GM19455 (cell line): ENCODE data around the gene LGALSL.

Experiments used
- ATAC-seq: cut with Tn5 transposase; IDR thresholded peaks from one replicate; pipeline ENCODE4 v1.9.1; 2021; ENCODE audit not compliant: unreplicated experiment

The LGALSL gene

DNA sequence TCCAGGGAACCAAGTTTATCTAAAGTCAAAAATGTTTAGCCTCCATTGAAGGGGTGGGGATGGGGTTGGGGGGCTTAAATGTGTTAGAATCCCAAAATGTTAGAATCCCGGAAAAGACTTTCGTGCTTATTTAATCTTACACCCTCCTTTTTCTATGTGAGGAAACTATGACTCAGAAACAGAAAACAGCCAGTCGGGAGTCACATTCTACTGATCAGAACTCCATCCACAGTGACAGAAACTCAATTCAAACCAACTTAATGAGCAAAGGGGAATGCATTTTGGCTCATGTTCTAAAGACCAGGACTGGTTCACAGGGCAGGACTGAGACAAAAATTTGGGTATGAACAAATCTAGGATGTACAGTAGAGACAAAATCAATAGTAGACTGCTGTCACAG, 38.3 kb downstream of the LGALSL start:
- ATAC-seq = no peak

DNA sequence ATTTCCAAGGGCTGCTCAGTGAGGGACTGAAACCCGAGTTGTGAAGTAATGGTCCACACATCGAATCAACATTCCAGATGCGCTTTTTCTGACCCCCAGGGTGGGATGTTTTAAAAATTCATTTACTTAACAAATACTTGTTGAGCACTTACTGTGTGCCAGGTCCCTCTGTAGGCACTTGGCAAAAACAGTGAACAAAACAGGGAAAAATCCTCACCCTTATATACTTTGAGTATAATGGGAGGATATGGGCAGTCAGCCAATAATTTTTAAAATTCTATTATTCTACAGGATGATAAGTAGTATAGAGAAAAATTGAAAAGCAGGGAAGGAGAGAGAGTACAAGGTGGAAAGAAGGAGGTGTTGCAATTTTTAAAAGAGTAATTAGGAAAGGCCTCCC, 38.9 kb downstream of the LGALSL start:
- ATAC-seq = no peak

DNA sequence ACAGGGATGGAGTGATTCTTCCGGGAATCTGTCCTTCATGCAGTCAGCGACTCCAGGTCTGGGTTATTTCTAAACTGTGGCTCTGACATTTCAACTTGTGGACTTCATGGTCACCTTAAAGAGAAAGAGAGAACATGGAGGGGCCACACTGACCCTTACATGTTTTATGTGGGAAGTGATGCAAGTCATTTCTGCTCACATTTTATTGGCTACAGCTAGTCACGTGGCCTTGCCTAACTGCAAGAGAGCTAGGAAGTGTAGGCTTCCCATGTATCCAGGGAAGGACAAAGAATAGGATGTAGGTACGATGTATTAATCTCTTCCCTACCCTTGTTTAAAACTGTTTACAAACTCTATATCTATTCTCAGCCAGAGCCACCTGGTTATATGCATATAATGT, 39.8 kb downstream of the LGALSL start:
- no peak for ATAC-seq

DNA sequence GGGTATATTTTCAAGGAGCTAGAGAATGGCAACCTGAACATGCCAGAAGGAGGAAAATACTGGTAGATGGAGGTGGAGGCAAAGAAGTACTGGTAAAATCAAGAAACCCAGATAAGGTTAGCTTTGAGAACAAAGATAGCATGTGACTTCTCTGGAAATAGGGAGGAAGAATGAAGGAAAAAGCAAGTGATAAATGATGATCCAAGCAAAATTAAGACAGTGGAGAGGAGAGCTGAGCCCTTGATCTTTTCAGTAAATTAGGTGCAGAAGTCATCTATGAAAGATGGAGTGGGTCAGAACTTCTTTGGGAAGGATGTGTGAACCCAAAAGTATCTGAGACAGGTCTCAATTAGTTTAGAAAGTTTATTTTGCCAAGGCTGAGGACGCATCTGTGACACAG, 44.5 kb downstream of the LGALSL start:
- no peak for ATAC-seq

DNA sequence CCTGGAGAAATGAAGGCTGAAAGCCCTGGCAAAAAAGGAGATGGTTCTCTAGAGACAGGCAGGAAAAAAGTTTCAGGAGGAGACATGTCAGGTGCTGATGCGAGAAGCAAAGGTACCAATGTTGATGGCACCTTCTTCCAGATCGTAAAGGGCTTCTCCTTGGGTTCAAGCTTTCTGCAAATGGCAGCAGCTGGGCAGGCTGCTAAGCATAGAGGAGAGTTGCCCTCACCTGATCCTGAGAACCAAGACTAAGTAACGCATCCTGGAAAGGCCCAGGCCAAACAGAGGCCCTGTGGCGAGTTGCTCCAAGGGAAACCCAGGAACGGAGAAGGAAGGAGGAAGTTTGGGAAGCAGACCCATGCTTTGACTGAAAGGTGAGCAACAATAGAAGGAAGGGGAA, 46.6 kb downstream of the LGALSL start:
- ATAC-seq = no peak

DNA sequence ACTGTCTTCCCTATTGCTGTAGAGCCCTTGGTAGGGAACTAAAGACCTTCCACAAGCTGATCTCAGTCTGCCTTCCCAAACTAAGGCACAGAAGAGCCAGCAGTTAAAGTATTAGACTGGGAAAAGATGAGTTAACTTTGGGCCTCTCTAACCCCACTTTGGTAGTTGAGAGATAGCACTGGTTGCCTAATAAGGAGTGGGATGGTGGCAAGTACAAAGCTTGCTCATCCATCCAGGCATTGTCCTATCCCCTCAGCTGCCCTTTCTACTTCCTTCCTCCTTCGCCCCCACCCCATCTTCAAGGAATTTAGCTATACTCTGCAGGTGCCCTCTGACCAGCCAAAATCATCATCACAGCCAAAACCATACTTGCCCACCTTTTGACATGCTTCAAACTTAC, 48.0 kb downstream of the LGALSL start:
- no peak for ATAC-seq

DNA sequence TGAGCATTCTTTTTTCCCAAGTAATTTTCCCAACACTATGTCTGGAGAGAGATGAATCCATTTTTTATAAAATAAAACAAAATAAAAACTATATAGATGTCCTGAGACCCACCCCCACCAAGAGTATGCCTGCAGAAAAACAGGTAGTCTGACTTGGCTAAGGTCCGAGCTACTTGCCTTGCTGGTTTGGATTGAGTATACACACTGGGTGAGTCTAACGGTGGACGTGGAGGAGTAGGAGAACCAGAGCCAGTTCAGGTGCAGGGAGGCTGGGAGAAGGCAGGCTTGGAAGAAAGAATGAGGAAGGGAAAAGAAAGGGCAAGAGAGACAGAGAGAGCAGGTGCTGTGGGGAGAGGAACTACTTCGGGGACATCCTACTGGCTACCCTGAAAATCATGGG, 48.9 kb downstream of the LGALSL start:
- no peak for ATAC-seq

DNA sequence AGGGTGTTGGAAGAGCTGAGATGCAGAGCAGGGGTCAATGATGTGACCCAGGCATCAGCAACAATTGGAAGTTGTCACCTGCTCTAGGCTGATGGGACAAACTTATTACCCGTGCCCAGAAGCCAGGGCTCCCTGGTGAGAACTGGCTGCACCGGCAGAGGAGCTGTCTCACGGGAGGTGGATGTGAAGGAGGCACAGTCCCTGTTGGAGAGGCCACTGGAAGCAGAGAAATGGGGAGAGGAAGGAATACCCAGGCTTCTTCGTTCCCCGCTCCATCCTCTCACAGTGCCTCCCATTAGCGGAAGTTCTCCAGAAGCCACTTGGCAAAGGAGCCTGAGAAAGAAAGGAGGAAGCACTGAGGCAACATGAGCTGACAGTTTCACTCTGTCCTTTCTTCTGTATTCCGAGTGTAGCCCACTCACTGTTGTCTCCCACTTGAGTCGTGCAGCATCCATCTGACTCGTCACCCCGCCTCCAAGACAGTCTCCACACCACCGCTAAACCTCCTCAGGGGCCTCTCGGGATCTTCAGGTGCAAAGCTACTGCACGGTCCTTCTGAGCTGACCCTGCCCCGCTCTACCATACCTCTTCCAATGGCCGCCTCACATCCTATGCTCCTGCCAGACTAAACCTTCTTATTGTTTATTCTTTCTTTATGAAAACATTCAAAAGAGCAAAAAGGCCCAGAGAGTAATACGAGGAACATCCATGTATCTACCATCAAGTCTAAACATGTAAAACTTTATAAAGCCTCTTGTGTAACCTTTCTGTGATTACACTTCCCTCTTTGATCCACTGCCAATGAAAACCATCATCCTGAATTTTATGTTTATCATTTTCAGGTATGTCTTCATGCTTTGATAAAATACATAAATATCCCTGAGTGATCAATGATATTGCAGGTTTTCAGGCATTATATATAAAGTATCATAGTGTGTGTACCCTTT, 51.1 kb downstream of the LGALSL start:
- ATAC-seq = no peak

DNA sequence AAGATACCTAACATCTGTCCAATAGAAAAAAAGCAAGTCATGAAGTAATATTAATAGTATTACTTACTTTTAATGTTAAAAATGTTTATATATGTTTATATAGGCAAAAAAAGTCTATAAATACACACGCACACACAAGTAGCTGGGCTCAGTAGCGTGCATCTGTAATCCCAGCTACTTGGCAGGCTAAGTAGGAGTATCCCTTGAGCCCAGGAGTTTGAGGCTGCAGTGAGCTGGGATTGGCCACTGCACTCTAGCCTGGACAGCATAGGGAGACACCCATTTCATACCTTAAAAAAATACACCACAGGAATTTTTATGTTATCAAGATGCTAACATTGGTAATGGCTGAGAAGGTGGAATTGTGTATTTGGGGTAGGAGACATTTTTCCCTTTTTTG, 52.7 kb downstream of the LGALSL start:
- ATAC-seq = no peak
